Activated naive CD8-positive, alpha-beta T cell (primary cell): ENCODE results near the gene SLC16A1.
"Not testable (repeated sequence)": the region's sequence is repeated elsewhere in the genome, so short reads cannot be mapped to it uniquely, and the experiment has no call there.

Experiments
- H3K27ac Mint-ChIP-seq: one replicate; pipeline ENCODE4 v1.8.0; 2021; ENCODE audit warnings: mixed read lengths
- H3K27me3 Mint-ChIP-seq: one replicate; pipeline ENCODE4 v1.8.0; 2021; ENCODE audit warnings: mixed read lengths
- H3K36me3 Mint-ChIP-seq: one replicate; pipeline ENCODE4 v1.8.0; 2021; ENCODE audit warnings: mixed read lengths
- H3K4me1 Mint-ChIP-seq: one replicate; pipeline ENCODE4 v1.8.0; 2021; ENCODE audit warnings: low read depth, mixed read lengths
- H3K4me3 Mint-ChIP-seq: one replicate; pipeline ENCODE4 v1.8.0; 2021; ENCODE audit warnings: mild to moderate bottlenecking, mixed read lengths
- H3K9me3 Mint-ChIP-seq: one replicate; pipeline ENCODE4 v1.8.0; 2021; ENCODE audit warnings: low read depth, mixed read lengths

Gene SLC16A1

GRCh38 chr1:112982853-112983536 lies 27.0 kb upstream of the SLC16A1 start:
- Mint-ChIP-seq H3K9me3 (no peaks in the 10 kb centered on the region), H3K27me3 (no peaks in the 10 kb centered on the region), H3K27ac (no peak overlapping the region), H3K36me3 (peaks cover 7% of the 10 kb centered on the region), H3K4me3 (no peak overlapping the region), H3K4me1 (no peaks in the 10 kb centered on the region)

GRCh38 chr1:112982328-112982727 lies 26.3 kb upstream of the SLC16A1 start:
- Mint-ChIP-seq H3K4me1 (no peaks in the 10 kb centered on the region), H3K27ac (no peak overlapping the region), H3K9me3 (no peaks in the 10 kb centered on the region), H3K4me3 (no peak overlapping the region), H3K36me3 (peaks cover 7% of the 10 kb centered on the region), H3K27me3 (no peaks in the 10 kb centered on the region)

GRCh38 chr1:112981834-112982233 lies 25.8 kb upstream of the SLC16A1 start:
- H3K27me3 Mint-ChIP-seq, H3K36me3 Mint-ChIP-seq, H3K27ac Mint-ChIP-seq, H3K9me3 Mint-ChIP-seq, H3K4me1 Mint-ChIP-seq, H3K4me3 Mint-ChIP-seq: not testable (repeated sequence)

GRCh38 chr1:112981426-112981825 lies 25.4 kb upstream of the SLC16A1 start:
- Mint-ChIP-seq H3K27me3 (no peaks in the 10 kb centered on the region), H3K4me1 (no peaks in the 10 kb centered on the region), H3K4me3 (no peak overlapping the region), H3K9me3 (no peaks in the 10 kb centered on the region), H3K27ac (no peak overlapping the region), H3K36me3 (peaks cover 7% of the 10 kb centered on the region)

GRCh38 chr1:112975336-112975735 lies 19.3 kb upstream of the SLC16A1 start:
- Mint-ChIP-seq H3K27ac (no peak overlapping the region), H3K27me3 (no peaks in the 10 kb centered on the region), H3K36me3 (peaks cover 10% of the 10 kb centered on the region), H3K9me3 (no peaks in the 10 kb centered on the region), H3K4me3 (no peak overlapping the region), H3K4me1 (no peaks in the 10 kb centered on the region)

- H3K36me3 Mint-ChIP-seq: peaks cover 10% of the 10 kb centered on the region
Measured at GRCh38 chr1:112974646-112975045, 18.6 kb upstream of the SLC16A1 start.

GRCh38 chr1:112973788-112974187 lies 17.8 kb upstream of the SLC16A1 start:
- Mint-ChIP-seq H3K27me3 (no peaks in the 10 kb centered on the region), H3K36me3 (peaks cover 10% of the 10 kb centered on the region), H3K4me3 (no peak overlapping the region), H3K27ac (no peak overlapping the region), H3K9me3 (no peaks in the 10 kb centered on the region), H3K4me1 (no peaks in the 10 kb centered on the region)

More at GRCh38 chr1:112974646-112975045, 18.6 kb upstream of the SLC16A1 start:
- H3K27me3 Mint-ChIP-seq: no peaks in the 10 kb centered on the region
- no peaks in the 10 kb centered on the region for H3K9me3 Mint-ChIP-seq
- no peaks in the 10 kb centered on the region for H3K4me1 Mint-ChIP-seq
- no peak overlapping the region for H3K4me3 Mint-ChIP-seq
- H3K27ac Mint-ChIP-seq: no peak overlapping the region

GRCh38 chr1:112971006-112971405 lies 15.0 kb upstream of the SLC16A1 start:
- Mint-ChIP-seq H3K36me3 (peaks cover 20% of the 10 kb centered on the region), H3K27me3 (no peaks in the 10 kb centered on the region), H3K4me3 (no peak overlapping the region), H3K9me3 (no peaks in the 10 kb centered on the region), H3K4me1 (no peaks in the 10 kb centered on the region), H3K27ac (no peak overlapping the region)

GRCh38 chr1:112964347-112964746 lies 8.4 kb upstream of the SLC16A1 start:
- H3K4me1 Mint-ChIP-seq: peaks cover 27% of the 10 kb centered on the region
- H3K27me3 Mint-ChIP-seq: no peaks in the 10 kb centered on the region
- no peaks in the 10 kb centered on the region for H3K9me3 Mint-ChIP-seq
- H3K4me3 Mint-ChIP-seq: no peak overlapping the region
- H3K36me3 Mint-ChIP-seq: peaks cover 34% of the 10 kb centered on the region
- no peak overlapping the region for H3K27ac Mint-ChIP-seq

- peaks cover 42% of the 10 kb centered on the region for H3K4me1 Mint-ChIP-seq
- H3K36me3 Mint-ChIP-seq: peaks cover 26% of the 10 kb centered on the region
- no peak overlapping the region for H3K4me3 Mint-ChIP-seq
- H3K27me3 Mint-ChIP-seq: no peaks in the 10 kb centered on the region
- H3K27ac Mint-ChIP-seq: no peak overlapping the region
- H3K9me3 Mint-ChIP-seq: no peaks in the 10 kb centered on the region
Measured at GRCh38 chr1:112961072-112961471, 5.1 kb upstream of the SLC16A1 start.

- H3K4me1 Mint-ChIP-seq: peaks cover 42% of the 10 kb centered on the region
- no peaks in the 10 kb centered on the region for H3K27me3 Mint-ChIP-seq
- peaks cover 23% of the 10 kb centered on the region for H3K36me3 Mint-ChIP-seq
- peak overlapping the region; percentile 0 for H3K4me3 Mint-ChIP-seq
- H3K27ac Mint-ChIP-seq: no peak overlapping the region
- no peaks in the 10 kb centered on the region for H3K9me3 Mint-ChIP-seq
Measured at GRCh38 chr1:112960384-112960783, 4.4 kb upstream of the SLC16A1 start.

- not testable (repeated sequence) for H3K9me3 Mint-ChIP-seq, H3K27me3 Mint-ChIP-seq, H3K27ac Mint-ChIP-seq
- H3K4me1 Mint-ChIP-seq: peaks cover 62% of the 10 kb centered on the region
- peaks cover 27% of the 10 kb centered on the region for H3K36me3 Mint-ChIP-seq
- H3K4me3 Mint-ChIP-seq: peak overlapping the region; percentile 95
Measured at GRCh38 chr1:112958236-112958635, 2.2 kb upstream of the SLC16A1 start.

- Mint-ChIP-seq H3K36me3 (peaks cover 25% of the 10 kb centered on the region), H3K4me3 (peak overlapping the region; percentile 95), H3K4me1 (peaks cover 59% of the 10 kb centered on the region), H3K27me3 (no peaks in the 10 kb centered on the region), H3K9me3 (no peaks in the 10 kb centered on the region), H3K27ac (peak overlapping the region; percentile 98)
Measured at GRCh38 chr1:112957133-112957812, 1.3 kb upstream of the SLC16A1 start.

GRCh38 chr1:112956544-112957132 lies 642 bp upstream of the SLC16A1 start:
- peak overlapping the region; percentile 95 for H3K4me3 Mint-ChIP-seq

GRCh38 chr1:112954945-112955772 lies 837 bp downstream of the SLC16A1 start:
- peak overlapping the region; percentile 98 for H3K27ac Mint-ChIP-seq
- H3K4me3 Mint-ChIP-seq: peak overlapping the region; percentile 95
- H3K36me3 Mint-ChIP-seq: peaks cover 21% of the 10 kb centered on the region
- peaks cover 60% of the 10 kb centered on the region for H3K4me1 Mint-ChIP-seq
- H3K9me3 Mint-ChIP-seq: no peaks in the 10 kb centered on the region
- H3K27me3 Mint-ChIP-seq: no peaks in the 10 kb centered on the region

More at GRCh38 chr1:112956544-112957132, 642 bp upstream of the SLC16A1 start:
- peaks cover 62% of the 10 kb centered on the region for H3K4me1 Mint-ChIP-seq
- no peaks in the 10 kb centered on the region for H3K9me3 Mint-ChIP-seq
- H3K36me3 Mint-ChIP-seq: peaks cover 24% of the 10 kb centered on the region
- H3K27ac Mint-ChIP-seq: peak overlapping the region; percentile 98
- H3K27me3 Mint-ChIP-seq: no peaks in the 10 kb centered on the region
